Measurements from ENCODE around the gene SAMD4A. TPM values are rescaled to one million over a fixed set of nuclear protein-coding genes. Genes with fewer than 3 reads are reported as not detected.

Gene SAMD4A
- total and polyA plus RNA-seq, 2 of the 4 experiments (the other 2 are of a cell fraction), result 22.9 to 38.2 TPM

DNA sequence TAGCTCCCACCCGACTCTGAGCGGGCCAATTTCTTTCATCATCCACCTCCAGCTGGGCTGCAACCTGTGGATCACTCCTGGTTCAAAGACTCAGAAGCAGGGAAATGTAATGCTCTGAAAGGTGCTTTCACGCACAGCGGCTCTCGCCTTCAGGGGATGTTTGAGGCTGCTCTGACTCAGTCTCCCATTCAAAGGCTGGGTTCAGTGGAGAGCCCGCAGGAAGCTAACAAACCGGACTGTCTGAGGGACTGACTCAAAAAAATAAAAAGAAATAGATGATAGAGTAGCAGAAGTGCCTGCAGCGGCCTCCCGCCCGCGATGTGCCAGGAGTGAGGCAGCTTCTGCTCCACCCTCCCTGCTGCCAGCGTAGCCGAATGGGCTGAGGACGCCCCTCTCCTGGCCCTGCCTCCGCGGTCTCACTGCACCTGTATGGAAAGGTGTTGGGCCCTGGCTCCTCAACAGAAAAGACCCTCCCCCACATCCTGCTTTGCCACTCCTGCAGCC lies 237.7 kb downstream of the SAMD4A start:
- H3K14ac ChIP-seq (replicated peaks; ENCODE audit: low read depth, low read length), result no peak overlapping the region
- H3K9me3 ChIP-seq (ENCODE audit: control insufficient read depth, insufficient read depth, low read length), result no peaks in the 10 kb centered on the region
- no TSS peak for BruUV-seq (replicated peaks)
- no peak overlapping the region for H2AK9ac ChIP-seq (replicated peaks; ENCODE audit: low read depth, low read length, poor library complexity)
- no peak overlapping the region for H3K23ac ChIP-seq (ENCODE audit: low read depth, low read length)
- no peak overlapping the region for H4K91ac ChIP-seq (ENCODE audit: insufficient read depth, low read depth, low read length)
- TF ChIP-seq RAD21 (IDR thresholded peaks at IDR 0.05; ENCODE audit: low read length) (no peak), SMC3 (IDR thresholded peaks at IDR 0.05; ENCODE audit: low read depth, low read length) (no peak)
- ChIA-PET POLR2A (ENCODE audit: unreplicated experiment) (no interaction called here), CTCF (interaction anchor here (0.6 to 1.4 kb wide), 7 partner anchors 10 to 295 kb away, joined by 3 to 6 read pairs (median 5); partner anchors contain the start of gene CGRRF1)
- no peak overlapping the region for H3K4me3 ChIP-seq (ENCODE audit: insufficient read depth, low read depth, low read length)
- H4K5ac ChIP-seq (ENCODE audit: low read depth, low read length), result no peak overlapping the region
- H2AK5ac ChIP-seq (ENCODE audit: low read depth, low read length), result no peak overlapping the region
- 0 out of 2 replicates have a peak, but pooled peaks cover 3% of the 10 kb centered on the region for H3K9me1 ChIP-seq (ENCODE audit: insufficient read depth, low read length)
- H3K18ac ChIP-seq (ENCODE audit: low read depth, low read length), result no peak overlapping the region
- H2BK20ac ChIP-seq (ENCODE audit: low read depth, low read length), result no peak overlapping the region
- peak overlapping the region; percentile 59 for H2AFZ ChIP-seq (replicated peaks; ENCODE audit: low read length, poor library complexity)
- no peak overlapping the region for H3K4me2 ChIP-seq (ENCODE audit: low read depth, low read length)
- DNase-seq (no peak), ATAC-seq (ENCODE audit: low read depth) (no peak)
- 100% methylated on average over 2 of the region's 16 CpGs; no CpG with 5 or more reads in 1 of the 2 experiments for WGBS, 2 experiments (ENCODE audit: extremely low coverage in 2 of 2, insufficient read length in 1 of 2)
- no peak overlapping the region for H4K8ac ChIP-seq (ENCODE audit: low read depth in 2 of 2, low read length in 2 of 2)
- in situ Hi-C loops (cut with MboI; ENCODE audit: low sequenced_read_pairs), result loop anchor here (10.0 kb wide), 1 partner anchor 250 kb away; no protein-coding TSS in a partner anchor
- H2BK15ac ChIP-seq (ENCODE audit: low read depth, low read length), result no peak overlapping the region
- peaks cover 3% of the 10 kb centered on the region; the same call in 1 of the 2 replicates for H3K4me1 ChIP-seq (ENCODE audit: control insufficient read depth, insufficient read depth, low read length)
- dilution Hi-C loops (cut with HindIII; ENCODE audit: low sequenced_read_pairs, unreplicated experiment), result no loop called here
- no peak overlapping the region for H2BK120ac ChIP-seq (ENCODE audit: low read depth, low read length)
- no peaks in the 10 kb centered on the region; a peak in 1 of 4 replicates for H3K79me1 ChIP-seq (ENCODE audit: low read depth in 1 of 2, low read length in 2 of 2)
- H4K20me1 ChIP-seq (ENCODE audit: insufficient read depth, low read length), result no peaks in the 10 kb centered on the region
- no peaks in the 10 kb centered on the region for H3K36me3 ChIP-seq (ENCODE audit: control insufficient read depth, insufficient read depth, low read length)
- H3K27ac ChIP-seq (ENCODE audit: insufficient read depth, low read length), result no peak overlapping the region
- intact Hi-C loops (cut with micrococcal nuclease), result loop anchor here (5.0 kb wide), 2 partner anchors 297 to 437 kb away; partner anchors contain the start of gene CGRRF1
- H3K27me3 ChIP-seq (ENCODE audit: control insufficient read depth, insufficient read depth, low read length), result no peaks in the 10 kb centered on the region; the same call in 1 of the 2 replicates
- no peak overlapping the region for H3K56ac ChIP-seq (ENCODE audit: extremely low read depth, insufficient read depth, low read length)
- H2BK5ac ChIP-seq (ENCODE audit: low read depth, low read length, poor library complexity, severe bottlenecking), result no peak overlapping the region
- no peak overlapping the region for H3K9ac ChIP-seq (ENCODE audit: low read depth, low read length)
- H3K4ac ChIP-seq (ENCODE audit: low read depth, low read length), result no peak overlapping the region
